KMS-11 (cell line): ENCODE data around the gene DAP.

Source experiments
- H2AFZ ChIP-seq: fragments of 200-600 bp; sonication (generic); 2 replicates; pipeline ENCODE4 v1.6.1; 2016; ENCODE audit warnings: antibody characterized with exemption, mixed run types, low read depth
- H3K27ac ChIP-seq: fragments of 200-600 bp; sonication (generic); 2 replicates; pipeline ENCODE4 v1.6.1; 2016; ENCODE audit warnings: mild to moderate bottlenecking, mixed run types
- H3K27me3 ChIP-seq: fragments of 200-600 bp; sonication (generic); 2 replicates; pipeline ENCODE4 v1.6.1; 2017; ENCODE audit warnings: mild to moderate bottlenecking, low read depth, mixed run types, moderate library complexity; ENCODE audit not compliant: insufficient read depth
- H3K36me3 ChIP-seq: fragments of 200-600 bp; sonication (generic); 2 replicates; pipeline ENCODE4 v1.6.1; 2017; ENCODE audit warnings: mild to moderate bottlenecking, mixed run types; ENCODE audit not compliant: insufficient read depth
- H3K4me1 ChIP-seq: fragments of 200-600 bp; sonication (generic); 2 replicates; pipeline ENCODE4 v1.6.1; 2016; ENCODE audit warnings: mild to moderate bottlenecking, low read depth, mixed run types; ENCODE audit not compliant: poor library complexity, severe bottlenecking
- H3K4me2 ChIP-seq: fragments of 200-600 bp; sonication (generic); 2 replicates; pipeline ENCODE4 v1.7.0; 2016; ENCODE audit warnings: mild to moderate bottlenecking, mixed run types
- H3K4me3 ChIP-seq: fragments of 200-600 bp; sonication (generic); IDR thresholded peaks from 2 replicates; pipeline ENCODE4 v1.6.1; 2017; ENCODE audit warnings: low read depth, low read length, mixed read lengths; ENCODE audit not compliant: insufficient read depth
- H3K79me2 ChIP-seq: fragments of 200-600 bp; sonication (generic); 2 replicates; pipeline ENCODE4 v1.6.1; 2016; ENCODE audit warnings: low read depth, mixed run types; ENCODE audit not compliant: insufficient read depth
- H3K9ac ChIP-seq: fragments of 200-600 bp; sonication (generic); 2 replicates; pipeline ENCODE4 v1.6.1; 2016; ENCODE audit warnings: mild to moderate bottlenecking, mixed run types
- H4K20me1 ChIP-seq: fragments of 200-600 bp; sonication (generic); 2 replicates; pipeline ENCODE4 v1.6.1; 2016; ENCODE audit warnings: mild to moderate bottlenecking, mixed run types; ENCODE audit not compliant: insufficient read depth
- TF ChIP-seq, protein P1 (sequence below): fragments of 200-600 bp; sonication (generic); conservative IDR thresholded peaks from 2 replicates; pipeline ENCODE4 v1.6.1; 2017; ENCODE audit warnings: low read depth, mild to moderate bottlenecking, antibody characterized with exemption, low read length, moderate library complexity, mixed read lengths

Gene DAP

DNA sequence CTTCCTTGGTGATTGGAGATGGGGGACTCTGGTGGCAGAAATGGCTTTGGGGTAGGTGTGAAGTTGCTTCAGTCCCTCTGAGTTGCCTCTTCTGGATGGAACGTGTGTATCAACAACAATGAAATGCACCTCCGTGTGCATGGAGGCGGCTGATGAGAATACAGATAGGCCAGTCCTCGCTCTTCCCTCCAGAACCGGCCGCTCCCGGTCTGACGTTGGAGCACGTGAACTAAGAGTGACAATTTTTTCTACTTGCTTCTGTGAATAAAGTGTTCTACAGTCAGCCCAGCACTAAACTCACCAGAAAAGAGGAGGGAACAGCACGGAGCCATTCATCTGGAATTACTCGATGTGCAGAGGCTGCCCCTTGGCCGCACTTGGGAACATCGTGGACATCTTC is 106.5 kb downstream of the DAP start:
- no peaks in the 10 kb centered on the region for H3K4me1 ChIP-seq
- no peak overlapping the region for H2AFZ ChIP-seq
- no peaks in the 10 kb centered on the region for H4K20me1 ChIP-seq
- no peaks in the 10 kb centered on the region for H3K79me2 ChIP-seq
- no peaks in the 10 kb centered on the region for H3K27me3 ChIP-seq
- TF ChIP-seq, protein P1, sequence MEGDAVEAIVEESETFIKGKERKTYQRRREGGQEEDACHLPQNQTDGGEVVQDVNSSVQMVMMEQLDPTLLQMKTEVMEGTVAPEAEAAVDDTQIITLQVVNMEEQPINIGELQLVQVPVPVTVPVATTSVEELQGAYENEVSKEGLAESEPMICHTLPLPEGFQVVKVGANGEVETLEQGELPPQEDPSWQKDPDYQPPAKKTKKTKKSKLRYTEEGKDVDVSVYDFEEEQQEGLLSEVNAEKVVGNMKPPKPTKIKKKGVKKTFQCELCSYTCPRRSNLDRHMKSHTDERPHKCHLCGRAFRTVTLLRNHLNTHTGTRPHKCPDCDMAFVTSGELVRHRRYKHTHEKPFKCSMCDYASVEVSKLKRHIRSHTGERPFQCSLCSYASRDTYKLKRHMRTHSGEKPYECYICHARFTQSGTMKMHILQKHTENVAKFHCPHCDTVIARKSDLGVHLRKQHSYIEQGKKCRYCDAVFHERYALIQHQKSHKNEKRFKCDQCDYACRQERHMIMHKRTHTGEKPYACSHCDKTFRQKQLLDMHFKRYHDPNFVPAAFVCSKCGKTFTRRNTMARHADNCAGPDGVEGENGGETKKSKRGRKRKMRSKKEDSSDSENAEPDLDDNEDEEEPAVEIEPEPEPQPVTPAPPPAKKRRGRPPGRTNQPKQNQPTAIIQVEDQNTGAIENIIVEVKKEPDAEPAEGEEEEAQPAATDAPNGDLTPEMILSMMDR: no peak
- no peak overlapping the region for H3K9ac ChIP-seq
- H3K4me2 ChIP-seq: no peak overlapping the region
- no peaks in the 10 kb centered on the region for H3K36me3 ChIP-seq
- H3K4me3 ChIP-seq: no peak overlapping the region
- no peak overlapping the region for H3K27ac ChIP-seq

GRCh38 chr5:10653751-10654400 is 107.2 kb downstream of the DAP start:
- Histone ChIP-seq H3K4me1 (no peaks in the 10 kb centered on the region), H3K79me2 (no peaks in the 10 kb centered on the region), H3K27ac (no peak overlapping the region), H3K27me3 (no peaks in the 10 kb centered on the region), H3K9ac (no peak overlapping the region), H3K4me2 (no peak overlapping the region), H3K4me3 (no peak overlapping the region), H4K20me1 (no peaks in the 10 kb centered on the region), H3K36me3 (no peaks in the 10 kb centered on the region), H2AFZ (no peak overlapping the region)
- TF ChIP-seq, protein P1: no peak

- TF ChIP-seq, protein P1: no peak
- no peaks in the 10 kb centered on the region for H3K79me2 ChIP-seq
- H3K27ac ChIP-seq: no peak overlapping the region
- H3K4me2 ChIP-seq: no peak overlapping the region
- H3K4me1 ChIP-seq: no peaks in the 10 kb centered on the region
- H3K9ac ChIP-seq: no peak overlapping the region
- no peak overlapping the region for H2AFZ ChIP-seq
- no peak overlapping the region for H3K4me3 ChIP-seq
- no peaks in the 10 kb centered on the region for H4K20me1 ChIP-seq
- H3K36me3 ChIP-seq: no peaks in the 10 kb centered on the region
- no peaks in the 10 kb centered on the region for H3K27me3 ChIP-seq
Observed at GRCh38 chr5:10653043-10653442, 108.0 kb downstream of the DAP start.

- H3K9ac ChIP-seq: no peak overlapping the region
- no peaks in the 10 kb centered on the region for H3K27me3 ChIP-seq
- no peak overlapping the region for H2AFZ ChIP-seq
- H3K27ac ChIP-seq: no peak overlapping the region
- no peaks in the 10 kb centered on the region for H4K20me1 ChIP-seq
- no peaks in the 10 kb centered on the region for H3K79me2 ChIP-seq
- H3K4me1 ChIP-seq: no peaks in the 10 kb centered on the region
- no peaks in the 10 kb centered on the region for H3K36me3 ChIP-seq
- TF ChIP-seq, protein P1: no peak
- H3K4me2 ChIP-seq: no peak overlapping the region
- no peak overlapping the region for H3K4me3 ChIP-seq
Observed at GRCh38 chr5:10652606-10653005, 108.4 kb downstream of the DAP start.
